Measurements from ENCODE around the gene CYB561D1. TPM values are rescaled to one million over a fixed set of nuclear protein-coding genes. Genes with fewer than 3 reads are reported as not detected.

Gene CYB561D1
- total RNA-seq, 1 donor: 10.5 TPM

DNA sequence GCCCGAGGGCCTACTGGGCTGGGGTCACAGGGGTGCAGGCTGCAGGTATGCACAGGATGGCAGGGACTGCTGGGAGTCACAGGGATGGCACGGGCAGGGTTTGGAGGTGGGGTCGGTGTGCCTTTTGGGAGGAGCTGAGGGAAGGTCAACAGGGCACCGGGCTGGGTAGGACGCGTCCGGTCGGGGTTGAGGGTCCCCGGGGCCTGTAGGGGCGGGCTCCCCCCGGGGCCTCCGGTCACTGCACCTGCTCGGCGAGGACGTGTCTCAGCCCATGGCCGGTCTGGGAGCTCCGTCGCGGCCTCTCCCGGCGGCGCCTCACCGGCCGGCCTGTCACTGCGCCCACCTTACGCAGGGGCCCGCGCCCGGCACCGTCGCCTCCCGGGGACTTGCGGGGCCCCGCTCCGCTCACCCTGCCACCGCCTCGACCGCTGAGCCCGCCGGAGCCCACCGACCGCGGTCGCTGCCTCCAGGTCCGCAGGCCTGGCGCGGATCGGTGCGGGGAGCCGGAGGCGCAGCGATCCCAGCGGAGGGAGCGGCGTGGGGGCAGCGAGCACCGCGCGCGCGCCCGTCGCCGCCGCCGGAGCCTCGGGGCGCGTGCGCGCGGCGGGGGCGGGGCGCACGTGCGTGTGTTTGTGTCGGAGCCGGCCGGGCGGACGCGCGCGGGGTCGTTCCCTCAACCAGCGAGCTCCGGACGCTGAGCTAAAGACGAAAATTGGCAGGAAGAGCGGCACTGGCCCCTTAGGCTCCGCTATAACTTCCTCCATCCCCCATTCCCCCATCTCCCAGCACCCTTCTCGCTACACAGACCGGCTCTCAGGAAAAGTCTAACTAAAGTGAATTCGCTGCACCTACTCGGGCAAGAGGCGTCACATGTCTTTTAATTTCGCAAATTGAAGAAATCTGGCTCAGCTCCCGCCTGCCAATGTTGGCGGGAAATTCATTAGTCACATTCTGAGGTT lies 15.6 kb downstream of the CYB561D1 start, which contains the start of gene AMIGO1:
TSS of gene AMIGO1 (minus strand) at position 552 of the 959 bp plus-strand sequence. CDS start 815 bp downstream, outside the sequence.
- Histone ChIP-seq H3K4me3 (ENCODE audit: insufficient read depth, low read length) (peak within 1 kb of the TSS; percentile 77), H3K4me2 (ENCODE audit: insufficient read depth, low read length) (peak within 1 kb of the TSS; percentile 94), H3K27me3 (ENCODE audit: insufficient read depth, low read length) (peaks cover 11% of the 10 kb centered on the region), H2AFZ (ENCODE audit: low read length) (peak within 1 kb of the TSS; percentile 92), H4K20me1 (ENCODE audit: insufficient read depth, low read length) (no peaks in the 10 kb centered on the region), H3K79me2 (ENCODE audit: insufficient read depth, low read length) (no peaks in the 10 kb centered on the region), H3K27ac (ENCODE audit: low read depth, low read length) (no peak within 1 kb of the TSS), H3K9me3 (ENCODE audit: low read depth, low read length) (no peaks in the 10 kb centered on the region), H3K4me1 (ENCODE audit: insufficient read depth, low read length) (peaks cover 7% of the 10 kb centered on the region), H3K36me3 (ENCODE audit: insufficient read depth, low read length) (no peaks in the 10 kb centered on the region)
- peak; percentile 98 for DNase-seq (ENCODE audit: insufficient read length, low spot score, missing footprints)
- TF ChIP-seq, protein P1, sequence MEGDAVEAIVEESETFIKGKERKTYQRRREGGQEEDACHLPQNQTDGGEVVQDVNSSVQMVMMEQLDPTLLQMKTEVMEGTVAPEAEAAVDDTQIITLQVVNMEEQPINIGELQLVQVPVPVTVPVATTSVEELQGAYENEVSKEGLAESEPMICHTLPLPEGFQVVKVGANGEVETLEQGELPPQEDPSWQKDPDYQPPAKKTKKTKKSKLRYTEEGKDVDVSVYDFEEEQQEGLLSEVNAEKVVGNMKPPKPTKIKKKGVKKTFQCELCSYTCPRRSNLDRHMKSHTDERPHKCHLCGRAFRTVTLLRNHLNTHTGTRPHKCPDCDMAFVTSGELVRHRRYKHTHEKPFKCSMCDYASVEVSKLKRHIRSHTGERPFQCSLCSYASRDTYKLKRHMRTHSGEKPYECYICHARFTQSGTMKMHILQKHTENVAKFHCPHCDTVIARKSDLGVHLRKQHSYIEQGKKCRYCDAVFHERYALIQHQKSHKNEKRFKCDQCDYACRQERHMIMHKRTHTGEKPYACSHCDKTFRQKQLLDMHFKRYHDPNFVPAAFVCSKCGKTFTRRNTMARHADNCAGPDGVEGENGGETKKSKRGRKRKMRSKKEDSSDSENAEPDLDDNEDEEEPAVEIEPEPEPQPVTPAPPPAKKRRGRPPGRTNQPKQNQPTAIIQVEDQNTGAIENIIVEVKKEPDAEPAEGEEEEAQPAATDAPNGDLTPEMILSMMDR (IDR thresholded peaks at IDR 0.05; ENCODE audit: extremely low read depth, low read depth, low read length): no peak

DNA sequence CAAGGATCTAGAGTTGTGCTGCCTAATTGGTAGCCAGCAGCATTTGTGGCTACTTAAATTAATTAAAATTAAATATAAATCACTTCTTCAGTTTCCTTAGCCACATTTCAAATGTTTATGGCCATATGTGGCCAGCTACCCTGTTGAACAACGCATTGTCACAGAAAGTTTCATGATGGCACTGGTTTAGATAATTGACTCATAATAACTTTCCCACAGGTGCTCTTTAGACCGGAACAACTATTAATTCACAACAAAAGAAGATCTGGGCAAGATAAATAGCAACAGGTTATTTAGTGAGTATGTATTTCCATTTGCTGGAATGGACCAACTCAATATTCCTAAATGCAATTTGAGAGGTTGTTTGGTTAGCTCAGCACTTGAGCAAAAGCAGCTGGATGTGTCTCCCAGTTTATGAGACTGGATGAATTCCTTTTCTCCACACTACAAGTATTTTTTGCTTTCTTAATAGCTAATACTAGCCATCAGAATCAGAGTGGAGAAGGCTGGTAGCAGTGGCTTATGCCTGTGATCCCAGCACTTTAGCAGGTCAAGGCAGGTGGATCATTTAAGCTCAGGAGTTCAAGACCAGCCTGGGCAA lies 19.3 kb downstream of the CYB561D1 start:
- Histone ChIP-seq H2AFZ (ENCODE audit: low read length) (no peak overlapping the region), H4K20me1 (ENCODE audit: insufficient read depth, low read length) (no peaks in the 10 kb centered on the region), H3K4me3 (ENCODE audit: insufficient read depth, low read length) (no peak overlapping the region), H3K9me3 (ENCODE audit: low read depth, low read length) (no peaks in the 10 kb centered on the region), H3K27ac (ENCODE audit: low read depth, low read length) (no peak overlapping the region), H3K27me3 (ENCODE audit: insufficient read depth, low read length) (peaks cover 11% of the 10 kb centered on the region), H3K4me2 (ENCODE audit: insufficient read depth, low read length) (no peak overlapping the region), H3K4me1 (ENCODE audit: insufficient read depth, low read length) (peaks cover 7% of the 10 kb centered on the region), H3K79me2 (ENCODE audit: insufficient read depth, low read length) (no peaks in the 10 kb centered on the region), H3K36me3 (ENCODE audit: insufficient read depth, low read length) (no peaks in the 10 kb centered on the region)
- no peak for DNase-seq (ENCODE audit: insufficient read length, low spot score, missing footprints)
- TF ChIP-seq, protein P1 (IDR thresholded peaks at IDR 0.05; ENCODE audit: extremely low read depth, low read depth, low read length): no peak

DNA sequence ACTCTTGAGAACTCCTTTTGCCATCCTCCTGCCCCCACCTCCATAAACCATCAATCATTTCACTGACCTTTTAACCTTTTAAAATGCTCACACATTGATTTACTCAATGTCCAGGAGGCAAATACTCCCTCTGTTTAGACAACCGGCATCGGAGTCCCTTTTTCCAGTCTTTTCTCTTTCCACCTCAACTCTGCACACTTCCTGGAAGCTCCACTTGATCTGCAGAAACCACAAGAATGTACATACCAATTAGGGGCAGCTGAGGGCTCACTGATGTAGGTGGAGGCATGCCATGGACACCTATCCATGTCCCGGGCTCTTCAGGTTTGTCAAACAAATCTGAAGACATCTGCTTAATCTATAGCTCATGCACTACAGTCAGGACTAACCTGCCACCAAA lies 21.0 kb downstream of the CYB561D1 start:
- H3K27ac ChIP-seq (ENCODE audit: low read depth, low read length): no peak overlapping the region
- H3K4me2 ChIP-seq (ENCODE audit: insufficient read depth, low read length): no peak overlapping the region
- H3K36me3 ChIP-seq (ENCODE audit: insufficient read depth, low read length): no peaks in the 10 kb centered on the region
- peaks cover 6% of the 10 kb centered on the region for H3K4me1 ChIP-seq (ENCODE audit: insufficient read depth, low read length)
- H3K27me3 ChIP-seq (ENCODE audit: insufficient read depth, low read length): peaks cover 11% of the 10 kb centered on the region
- H3K9me3 ChIP-seq (ENCODE audit: low read depth, low read length): no peaks in the 10 kb centered on the region
- no peak for DNase-seq (ENCODE audit: insufficient read length, low spot score, missing footprints)
- no peaks in the 10 kb centered on the region for H3K79me2 ChIP-seq (ENCODE audit: insufficient read depth, low read length)
- TF ChIP-seq, protein P1 (IDR thresholded peaks at IDR 0.05; ENCODE audit: extremely low read depth, low read depth, low read length): no peak
- H4K20me1 ChIP-seq (ENCODE audit: insufficient read depth, low read length): no peaks in the 10 kb centered on the region
- no peak overlapping the region for H2AFZ ChIP-seq (ENCODE audit: low read length)
- no peak overlapping the region for H3K4me3 ChIP-seq (ENCODE audit: insufficient read depth, low read length)

DNA sequence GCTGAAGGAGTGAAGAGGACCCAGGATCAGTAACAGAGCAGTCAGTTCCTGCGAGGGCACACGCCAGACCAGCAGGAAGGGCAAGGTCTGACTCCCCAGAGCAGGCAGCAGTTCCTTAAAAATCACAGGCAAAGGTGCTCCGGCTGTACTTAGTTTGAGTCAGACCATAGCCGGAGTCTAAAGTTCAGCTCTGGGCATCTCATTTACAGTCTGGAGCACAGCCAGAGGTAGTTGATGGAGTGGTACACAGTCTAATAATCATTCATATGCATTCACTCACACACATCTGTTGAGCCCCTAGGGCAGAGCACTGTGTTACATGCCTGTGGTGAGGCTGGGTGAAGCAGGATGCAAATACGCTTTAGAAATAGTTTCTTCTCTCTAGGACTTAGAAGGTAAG lies 23.0 kb downstream of the CYB561D1 start:
- no peak for DNase-seq (ENCODE audit: insufficient read length, low spot score, missing footprints)
- no peaks in the 10 kb centered on the region for H3K9me3 ChIP-seq (ENCODE audit: low read depth, low read length)
- H3K36me3 ChIP-seq (ENCODE audit: insufficient read depth, low read length): no peaks in the 10 kb centered on the region
- TF ChIP-seq, protein P1 (IDR thresholded peaks at IDR 0.05; ENCODE audit: extremely low read depth, low read depth, low read length): no peak
- H3K79me2 ChIP-seq (ENCODE audit: insufficient read depth, low read length): no peaks in the 10 kb centered on the region
- no peak overlapping the region for H2AFZ ChIP-seq (ENCODE audit: low read length)
- no peak overlapping the region for H3K4me3 ChIP-seq (ENCODE audit: insufficient read depth, low read length)
- H3K27me3 ChIP-seq (ENCODE audit: insufficient read depth, low read length): peaks cover 14% of the 10 kb centered on the region
- no peak overlapping the region for H3K4me2 ChIP-seq (ENCODE audit: insufficient read depth, low read length)
- no peaks in the 10 kb centered on the region for H3K4me1 ChIP-seq (ENCODE audit: insufficient read depth, low read length)
- no peak overlapping the region for H3K27ac ChIP-seq (ENCODE audit: low read depth, low read length)
- no peaks in the 10 kb centered on the region for H4K20me1 ChIP-seq (ENCODE audit: insufficient read depth, low read length)

Data from osteoblast (primary cell).